HepG2 (cell line): ENCODE measurements around the gene TBC1D7. TPM values are rescaled to one million over a fixed set of nuclear protein-coding genes. Genes with fewer than 3 reads are reported as not detected.

Source experiments
- ATAC-seq: fragments of 200-7000 bp; cut with Tn5 transposase; 3 replicates; pipeline ENCODE4 v1.9.1; 2020; ENCODE audit warnings: mild to moderate bottlenecking, moderate library complexity
- BruUV-seq: library from RNA; stranded (reverse); fragments of 400-500 nt; replicated peaks from 2 replicates; lab custom pipeline; 2021; lab: Mats Ljungman, UMichigan
- CTCF ChIA-PET: fragments of 300-600 bp; formaldehyde crosslinking; extraction: SDS; loops from one replicate; lab custom pipeline; 2021; ENCODE audit warnings: low total read pairs, inconsistent platforms, low intra/inter-chr PET ratio; lab: Yijun Ruan, JAX
- POLR2A ChIA-PET: fragments of 350-600 bp; sonication (Branson Sonifier 250); formaldehyde crosslinking; loops from one replicate; lab custom pipeline; 2020; ENCODE audit warnings: antibody characterized with exemption, inconsistent platforms; lab: Yijun Ruan, JAX
- DNase-seq: peaks from one replicate; pipeline ENCODE4 v3.0.0-alpha.2; 2015; ENCODE audit warnings: low spot score
- FAIRE-seq: peaks from 3 replicates; lab custom pipeline; 2011; peaks lifted over from hg19 to GRCh38; lab: Jason Lieb, UNC
- H2AFZ ChIP-seq: one replicate; pipeline ENCODE4 v1.6.1; 2011; ENCODE audit warnings: low read length, inconsistent platforms
- H3K27ac ChIP-seq: fragments of 300-600 bp; 3 replicates; pipeline ENCODE4 v1.8.0; 2011; ENCODE audit warnings: mixed run types, mild to moderate bottlenecking, mixed read lengths, low read length, inconsistent platforms; ENCODE audit not compliant: insufficient read depth; ENCODE audit errors: extremely low read length
- H3K27me3 ChIP-seq, 2 experiments: fragments of 200-600 bp in 1 of 2; 2 replicates in 1 of 2; 3 replicates in 1 of 2; pipeline versions ENCODE4 v1.6.0 to v1.8.0; 2011; ENCODE audit warnings: low read length in 2 of 2, mild to moderate bottlenecking in 2 of 2, moderate library complexity in 2 of 2, inconsistent platforms in 1 of 2; ENCODE audit not compliant: insufficient read depth in 2 of 2, control insufficient read depth in 1 of 2
- H3K36me3 ChIP-seq, 2 experiments: fragments of 200-600 bp in 1 of 2; replicated peaks in 1 of 2; 2 replicates in 1 of 2; 3 replicates in 1 of 2; pipeline versions ENCODE4 v1.5.1 to v1.8.0; 2011; ENCODE audit warnings: low read length in 2 of 2, inconsistent platforms in 1 of 2; ENCODE audit not compliant: insufficient read depth in 2 of 2, control insufficient read depth in 1 of 2
- H3K4me1 ChIP-seq: 2 replicates; pipeline ENCODE4 v1.5.1; 2012; ENCODE audit warnings: low read length, inconsistent platforms; ENCODE audit not compliant: insufficient read depth
- H3K4me2 ChIP-seq: 2 replicates; pipeline ENCODE4 v1.6.0; 2011; ENCODE audit warnings: low read depth, low read length, inconsistent platforms
- H3K4me3 ChIP-seq, 3 experiments: fragments of 200-600 bp in 1 of 3; sonication (generic), shearing (Covaris generic) in 1 of 3; replicated peaks in 1 of 3; 2 replicates each; pipeline ENCODE4 v1.5.1; 2011 to 2016; ENCODE audit warnings: low read length in 3 of 3, inconsistent platforms in 2 of 3, low read depth in 2 of 3, mild to moderate bottlenecking in 2 of 3, control low read depth in 1 of 3, mixed read lengths in 1 of 3; ENCODE audit not compliant: insufficient read depth in 1 of 3
- H3K79me2 ChIP-seq: one replicate; pipeline ENCODE4 v1.6.1; 2011; ENCODE audit warnings: low read length, inconsistent platforms; ENCODE audit not compliant: insufficient read depth
- H3K9ac ChIP-seq: 2 replicates; pipeline ENCODE4 v1.6.0; 2011; ENCODE audit warnings: mild to moderate bottlenecking, low read depth, low read length, inconsistent platforms; ENCODE audit not compliant: insufficient read depth
- H3K9me3 ChIP-seq: 2 replicates; pipeline ENCODE4 v1.5.1; 2012; ENCODE audit warnings: mild to moderate bottlenecking, low read length
- H4K20me1 ChIP-seq: 2 replicates; pipeline ENCODE4 v1.6.0; 2011; ENCODE audit warnings: inconsistent platforms, mild to moderate bottlenecking, low read length, moderate library complexity; ENCODE audit not compliant: insufficient read depth
- HNF4A ChIP-seq: sonication (generic); formaldehyde crosslinking; IDR thresholded peaks from 2 replicates; pipeline ENCODE4 v1.4.0; 2020; ENCODE audit warnings: missing genetic modification reagents
- IKZF4 ChIP-seq: sonication (generic); formaldehyde crosslinking; IDR thresholded peaks from 2 replicates; pipeline ENCODE4 v1.5.1; 2020; ENCODE audit warnings: borderline replicate concordance, mild to moderate bottlenecking, low read depth, missing genetic modification reagents; ENCODE audit errors: not compliant biosample characterization
- KAT8 ChIP-seq: IDR thresholded peaks from 2 replicates; pipeline ENCODE4 v1.6.1; 2016; ENCODE audit warnings: missing genetic modification reagents, missing compliant biosample characterization
- KDM6A ChIP-seq: IDR thresholded peaks from 2 replicates; pipeline ENCODE4 v1.6.1; 2016; ENCODE audit warnings: low read depth
- MIER3 ChIP-seq: IDR thresholded peaks from 2 replicates; pipeline ENCODE4 v1.6.1; 2016; ENCODE audit warnings: missing compliant biosample characterization, borderline replicate concordance
- NR2F2 ChIP-seq: IDR thresholded peaks from 2 replicates; pipeline ENCODE4 v1.6.1; 2012; ENCODE audit warnings: low read depth, inconsistent platforms, borderline replicate concordance
- NR2F6 ChIP-seq, 2 experiments: IDR thresholded peaks; 2 replicates each; pipeline ENCODE4 v1.6.1; 2016; ENCODE audit warnings: antibody characterized with exemption in 1 of 2, mild to moderate bottlenecking in 1 of 2
- TBX2 ChIP-seq: sonication (generic); formaldehyde crosslinking; IDR thresholded peaks from 2 replicates; pipeline ENCODE4 v1.5.0; 2020; ENCODE audit warnings: missing genetic modification reagents, mild to moderate bottlenecking, borderline replicate concordance
- ZNF263 ChIP-seq: sonication (generic); formaldehyde crosslinking; IDR thresholded peaks from 2 replicates; pipeline ENCODE4 v1.4.0; 2020; ENCODE audit warnings: missing genetic modification reagents
- ZNF564 ChIP-seq: sonication (generic); formaldehyde crosslinking; IDR thresholded peaks from 2 replicates; pipeline ENCODE4 v1.8.1; 2023; ENCODE audit warnings: mild to moderate bottlenecking, missing genetic modification reagents
- ZNF724P ChIP-seq: sonication (generic); formaldehyde crosslinking; IDR thresholded peaks from 2 replicates; pipeline ENCODE4 v1.8.0; 2022; ENCODE audit warnings: missing genetic modification reagents, borderline replicate concordance
- ZNF776 ChIP-seq: sonication (generic); formaldehyde crosslinking; IDR thresholded peaks from 2 replicates; pipeline ENCODE4 v1.4.0; 2020; ENCODE audit warnings: mild to moderate bottlenecking, missing genetic modification reagents
- WGBS: methylation state at CpG from one replicate; pipeline ENCODE4 v1.1.6; 2017; ENCODE audit warnings: low lambda C conversion rate; 5-methylcytosine and 5-hydroxymethylcytosine counted together
- in situ Hi-C: cut with HindIII; loops from 2 replicates; pipeline ENCODE4 v1.10.0; 2017; ENCODE audit warnings: low pct_unique_long_range_greater_than_20kb; ENCODE audit not compliant: extremely low pct_ligation_motif_present
- intact Hi-C: fragments of 100-400 bp; cut with micrococcal nuclease; formaldehyde crosslinking; loops from one replicate; pipeline ENCODE4 v1.10.0; 2022; ENCODE audit not compliant: unreplicated experiment
- polyA plus RNA-seq, 8 experiments: library from polyadenylated mRNA; depleted of rRNA in 3 of 8; stranded (reverse) in 7 of 8; unstranded in 1 of 8; fragments of >200 nt; fragmentation: Illumina TruSeq in 4 of 8; extraction: Trizol in 4 of 8; gene quantifications; 2 replicates each; pipeline versions ENCODE4 v1.2.1 to v1.2.3, GENCODE V29; 2011 to 2016; ENCODE audit warnings: low read depth in 4 of 8, missing spikeins in 1 of 8, mixed read lengths in 1 of 8; ENCODE audit not compliant: insufficient read depth in 1 of 8
- total RNA-seq, 5 experiments: library from RNA; depleted of rRNA; stranded (reverse); fragments of >200 nt; fragmentation: Illumina TruSeq; extraction: Trizol; gene quantifications; 2 replicates each; pipeline ENCODE4 v1.2.3, GENCODE V29; 2016; ENCODE audit warnings: low read depth in 1 of 5
- TF ChIP-seq, protein P1 (sequence below): sonication (generic); formaldehyde crosslinking; IDR thresholded peaks from 2 replicates; pipeline ENCODE4 v1.5.1; 2020; ENCODE audit warnings: mild to moderate bottlenecking, missing genetic modification reagents, borderline replicate concordance
- TF ChIP-seq, protein P2 (sequence below): IDR thresholded peaks from 2 replicates; pipeline ENCODE4 v1.6.1; 2016

TBC1D7 gene
- total and polyA plus RNA-seq, 2 of the 13 experiments (the other 11 are each of a cell fraction or from before 2014, with no cell fraction given): 23.3 to 30.8 TPM

DNA sequence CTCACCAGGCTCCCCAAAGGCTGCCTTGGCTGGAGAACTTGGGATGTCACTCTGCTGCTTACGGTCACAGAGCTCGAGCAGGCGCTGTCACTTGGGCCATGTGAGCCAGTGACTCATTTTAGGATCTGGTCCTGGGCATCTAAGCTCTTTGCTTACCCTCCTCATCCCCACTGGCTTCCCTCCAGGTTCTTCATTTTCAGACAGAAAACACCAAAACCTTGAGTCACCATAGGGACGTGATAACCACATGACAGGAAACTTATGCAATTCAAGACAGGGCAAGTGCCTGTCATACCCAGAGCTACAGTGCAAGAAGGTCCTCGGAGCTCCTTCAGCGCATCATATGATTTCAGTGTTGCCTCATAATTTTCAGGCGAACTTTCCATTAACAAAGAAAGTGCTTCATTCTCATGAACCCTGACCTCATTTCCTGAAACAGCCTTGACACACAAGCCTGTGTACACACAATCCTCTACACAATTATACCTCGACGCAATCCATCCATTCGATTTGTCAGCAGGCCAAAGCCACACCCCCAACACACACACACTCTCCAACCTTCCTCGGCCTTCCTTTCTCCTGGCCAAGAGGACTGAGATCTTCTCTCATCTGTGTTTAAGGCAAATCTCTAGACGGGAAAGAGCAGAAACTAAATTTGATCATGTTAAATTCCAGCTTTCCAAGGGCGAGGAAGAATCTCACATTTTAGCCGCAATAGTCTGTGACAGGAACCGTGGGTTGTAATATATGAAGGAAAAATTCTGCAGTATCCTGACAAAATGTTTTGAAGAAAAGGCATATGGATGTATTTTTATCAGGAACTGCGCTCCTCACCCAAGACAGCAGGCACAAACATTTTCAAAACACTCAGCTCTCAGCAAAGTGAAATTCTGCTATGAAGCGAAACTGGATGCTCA lies 25.3 kb downstream of the TBC1D7 start:
- no peaks in the 10 kb centered on the region for H3K9me3 ChIP-seq
- BruUV-seq: no TSS peak
- no peak overlapping the region for H3K9ac ChIP-seq
- ChIA-PET POLR2A (interaction anchor here (0.7 to 2.3 kb wide), 7 partner anchors 10 to 312 kb away, joined by 3 to 14 read pairs (median 5); partner anchors contain the start of genes NOL7, SIRT5 and TBC1D7), CTCF (no interaction called here)
- FAIRE-seq (peak; percentile 18), ATAC-seq (peak; percentile 42), DNase-seq (peak; percentile 80)
- intact Hi-C loops: loop anchor here (1.0 kb wide), 1 partner anchor 13 kb away; no protein-coding TSS in a partner anchor
- H3K27ac ChIP-seq: peak overlapping the region; percentile 44
- no peaks in the 10 kb centered on the region for H3K79me2 ChIP-seq
- H3K4me1 ChIP-seq: peaks cover 45% of the 10 kb centered on the region
- in situ Hi-C loops: no loop called here
- H2AFZ ChIP-seq: no peak overlapping the region
- no peaks in the 10 kb centered on the region for H3K27me3 ChIP-seq
- 68% methylated on average over 17 of the region's 17 CpGs for WGBS
- H3K4me2 ChIP-seq: peak overlapping the region; percentile 10
- no peak overlapping the region for H3K4me3 ChIP-seq
- H4K20me1 ChIP-seq: no peaks in the 10 kb centered on the region
- H3K36me3 ChIP-seq: peaks cover 24 to 47% of the 10 kb centered on the region in 2 experiments
- TF ChIP-seq TBX2 (CRISPR knock-in tag): 0 out of 2 replicates have a peak, but pooled peaks have one; percentile 39
- TF ChIP-seq NR2F2: no peak; the same call in 1 of the 2 replicates
- TF ChIP-seq KDM6A (CRISPR knock-in tag): 0 out of 2 replicates have a peak, but pooled peaks have one; percentile 24
- peak; percentile 72 for TF ChIP-seq NR2F6 (IDR thresholded peaks at IDR 0.05)
- TF ChIP-seq NR2F6 (CRISPR knock-in tag; IDR thresholded peaks at IDR 0.05): peak; percentile 33; the same call in 1 of the 2 replicates
- no peak for TF ChIP-seq ZNF776 (CRISPR knock-in tag)
- peak; percentile 34; the same call in 1 of the 2 replicates for TF ChIP-seq MIER3
- no peak for TF ChIP-seq ZNF724P (CRISPR knock-in tag)
- TF ChIP-seq IKZF4: no peak
- TF ChIP-seq, protein P1, sequence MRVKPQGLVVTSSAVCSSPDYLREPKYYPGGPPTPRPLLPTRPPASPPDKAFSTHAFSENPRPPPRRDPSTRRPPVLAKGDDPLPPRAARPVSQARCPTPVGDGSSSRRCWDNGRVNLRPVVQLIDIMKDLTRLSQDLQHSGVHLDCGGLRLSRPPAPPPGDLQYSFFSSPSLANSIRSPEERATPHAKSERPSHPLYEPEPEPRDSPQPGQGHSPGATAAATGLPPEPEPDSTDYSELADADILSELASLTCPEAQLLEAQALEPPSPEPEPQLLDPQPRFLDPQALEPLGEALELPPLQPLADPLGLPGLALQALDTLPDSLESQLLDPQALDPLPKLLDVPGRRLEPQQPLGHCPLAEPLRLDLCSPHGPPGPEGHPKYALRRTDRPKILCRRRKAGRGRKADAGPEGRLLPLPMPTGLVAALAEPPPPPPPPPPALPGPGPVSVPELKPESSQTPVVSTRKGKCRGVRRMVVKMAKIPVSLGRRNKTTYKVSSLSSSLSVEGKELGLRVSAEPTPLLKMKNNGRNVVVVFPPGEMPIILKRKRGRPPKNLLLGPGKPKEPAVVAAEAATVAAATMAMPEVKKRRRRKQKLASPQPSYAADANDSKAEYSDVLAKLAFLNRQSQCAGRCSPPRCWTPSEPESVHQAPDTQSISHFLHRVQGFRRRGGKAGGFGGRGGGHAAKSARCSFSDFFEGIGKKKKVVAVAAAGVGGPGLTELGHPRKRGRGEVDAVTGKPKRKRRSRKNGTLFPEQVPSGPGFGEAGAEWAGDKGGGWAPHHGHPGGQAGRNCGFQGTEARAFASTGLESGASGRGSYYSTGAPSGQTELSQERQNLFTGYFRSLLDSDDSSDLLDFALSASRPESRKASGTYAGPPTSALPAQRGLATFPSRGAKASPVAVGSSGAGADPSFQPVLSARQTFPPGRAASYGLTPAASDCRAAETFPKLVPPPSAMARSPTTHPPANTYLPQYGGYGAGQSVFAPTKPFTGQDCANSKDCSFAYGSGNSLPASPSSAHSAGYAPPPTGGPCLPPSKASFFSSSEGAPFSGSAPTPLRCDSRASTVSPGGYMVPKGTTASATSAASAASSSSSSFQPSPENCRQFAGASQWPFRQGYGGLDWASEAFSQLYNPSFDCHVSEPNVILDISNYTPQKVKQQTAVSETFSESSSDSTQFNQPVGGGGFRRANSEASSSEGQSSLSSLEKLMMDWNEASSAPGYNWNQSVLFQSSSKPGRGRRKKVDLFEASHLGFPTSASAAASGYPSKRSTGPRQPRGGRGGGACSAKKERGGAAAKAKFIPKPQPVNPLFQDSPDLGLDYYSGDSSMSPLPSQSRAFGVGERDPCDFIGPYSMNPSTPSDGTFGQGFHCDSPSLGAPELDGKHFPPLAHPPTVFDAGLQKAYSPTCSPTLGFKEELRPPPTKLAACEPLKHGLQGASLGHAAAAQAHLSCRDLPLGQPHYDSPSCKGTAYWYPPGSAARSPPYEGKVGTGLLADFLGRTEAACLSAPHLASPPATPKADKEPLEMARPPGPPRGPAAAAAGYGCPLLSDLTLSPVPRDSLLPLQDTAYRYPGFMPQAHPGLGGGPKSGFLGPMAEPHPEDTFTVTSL (CRISPR knock-in tag): 0 out of 2 replicates have a peak, but pooled peaks have one; percentile 32
- TF ChIP-seq, protein P2, sequence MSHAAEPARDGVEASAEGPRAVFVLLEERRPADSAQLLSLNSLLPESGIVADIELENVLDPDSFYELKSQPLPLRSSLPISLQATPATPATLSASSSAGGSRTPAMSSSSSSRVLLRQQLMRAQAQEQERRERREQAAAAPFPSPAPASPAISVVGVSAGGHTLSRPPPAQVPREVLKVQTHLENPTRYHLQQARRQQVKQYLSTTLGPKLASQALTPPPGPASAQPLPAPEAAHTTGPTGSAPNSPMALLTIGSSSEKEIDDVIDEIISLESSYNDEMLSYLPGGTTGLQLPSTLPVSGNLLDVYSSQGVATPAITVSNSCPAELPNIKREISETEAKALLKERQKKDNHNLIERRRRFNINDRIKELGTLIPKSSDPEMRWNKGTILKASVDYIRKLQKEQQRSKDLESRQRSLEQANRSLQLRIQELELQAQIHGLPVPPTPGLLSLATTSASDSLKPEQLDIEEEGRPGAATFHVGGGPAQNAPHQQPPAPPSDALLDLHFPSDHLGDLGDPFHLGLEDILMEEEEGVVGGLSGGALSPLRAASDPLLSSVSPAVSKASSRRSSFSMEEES (CRISPR knock-in tag): peak; percentile 88
- TF ChIP-seq ZNF263 (CRISPR knock-in tag): no peak
- TF ChIP-seq ZNF564 (CRISPR knock-in tag): no peak
- TF ChIP-seq KAT8 (CRISPR knock-in tag): peak; percentile 45; the same call in 1 of the 2 replicates
- TF ChIP-seq HNF4A (CRISPR knock-in tag): peak; percentile 59
